Activated T-cell treated with anti-CD3 and anti-CD28 coated beads, Interleukin-2, amount 50 U/mL, for 1 hour (primary cell): ENCODE results near the gene MED12L.

Experiments used
- DNase-seq: peaks from one replicate; pipeline ENCODE4 v3.0.0-alpha.2; 2020

MED12L gene

DNA sequence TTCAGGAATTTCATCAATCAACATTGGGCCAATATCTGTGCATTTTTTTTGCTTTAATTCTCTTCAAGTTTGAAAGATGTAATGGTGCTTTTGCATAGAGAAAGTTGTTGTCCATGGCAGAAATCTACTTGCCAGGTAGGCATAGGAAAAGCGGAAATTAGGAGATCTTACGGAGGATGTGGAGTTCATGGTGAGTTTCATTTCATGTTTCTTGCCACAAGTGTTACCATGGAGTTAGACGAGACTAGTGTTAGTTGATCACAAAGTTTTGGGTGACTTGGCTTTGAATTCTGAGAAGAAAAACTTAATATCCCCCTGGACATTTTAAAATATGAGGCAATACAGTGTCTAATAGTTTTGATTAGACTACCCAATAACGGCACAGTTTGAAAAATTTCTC, 244.9 kb downstream of the MED12L start:
- no peak for DNase-seq

DNA sequence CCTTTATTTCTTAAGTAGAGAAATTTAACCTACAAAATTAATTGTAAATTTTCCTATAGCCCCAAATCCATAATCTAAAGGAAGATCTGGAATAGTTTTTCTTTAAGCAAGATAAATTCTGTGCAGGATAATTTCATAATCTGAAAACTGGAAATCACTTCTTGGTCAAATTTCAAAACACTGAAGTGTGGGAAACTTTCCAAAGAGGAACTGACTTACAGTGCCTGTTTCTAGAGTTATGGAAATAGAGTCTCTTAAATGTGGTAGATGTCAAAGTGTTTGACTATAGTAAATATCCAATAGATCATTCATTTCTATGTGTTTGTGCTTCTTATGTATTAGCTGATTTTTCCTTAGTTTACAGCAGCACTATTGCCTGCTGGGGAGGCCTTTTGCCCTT, 245.4 kb downstream of the MED12L start:
- no peak for DNase-seq

DNA sequence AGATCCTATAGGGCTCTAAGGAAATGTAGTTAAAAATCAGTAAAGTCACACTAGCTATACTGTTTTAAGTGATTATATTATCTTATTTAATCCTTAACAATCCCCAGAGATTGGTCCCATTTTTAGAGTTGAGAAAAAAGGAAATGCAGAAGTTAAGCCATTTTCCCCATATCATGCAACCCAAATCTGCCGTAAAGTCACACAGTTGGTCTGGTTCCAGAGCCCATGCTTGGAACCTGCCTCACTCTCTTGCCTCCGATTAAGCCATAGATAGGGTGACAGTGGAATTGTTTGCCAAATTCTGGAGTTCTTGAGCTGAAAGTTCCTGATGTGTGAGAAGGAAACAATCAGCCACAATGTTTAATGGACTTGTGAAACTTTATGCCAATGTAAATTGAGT, 246.2 kb downstream of the MED12L start:
- DNase-seq = no peak

DNA sequence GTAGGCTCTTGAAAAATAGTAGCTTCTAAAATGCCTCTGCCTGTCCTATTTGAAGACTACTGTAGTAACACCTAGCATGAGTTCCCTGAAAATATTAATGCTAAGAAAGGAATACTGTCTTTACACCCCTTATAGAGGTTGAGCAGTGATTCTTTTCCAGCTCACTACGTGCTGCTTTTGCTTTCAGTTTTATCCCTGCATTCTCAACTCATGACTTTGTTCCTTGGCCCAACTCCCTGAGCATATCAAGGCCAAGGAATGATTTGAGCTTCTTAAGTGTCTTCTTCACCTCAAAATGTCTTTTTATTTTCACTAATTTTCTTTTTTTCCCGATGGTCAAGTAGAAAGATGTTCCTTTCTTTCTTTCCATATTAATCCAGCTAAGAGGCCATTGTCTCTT, 260.4 kb downstream of the MED12L start:
- DNase-seq = no peak

DNA sequence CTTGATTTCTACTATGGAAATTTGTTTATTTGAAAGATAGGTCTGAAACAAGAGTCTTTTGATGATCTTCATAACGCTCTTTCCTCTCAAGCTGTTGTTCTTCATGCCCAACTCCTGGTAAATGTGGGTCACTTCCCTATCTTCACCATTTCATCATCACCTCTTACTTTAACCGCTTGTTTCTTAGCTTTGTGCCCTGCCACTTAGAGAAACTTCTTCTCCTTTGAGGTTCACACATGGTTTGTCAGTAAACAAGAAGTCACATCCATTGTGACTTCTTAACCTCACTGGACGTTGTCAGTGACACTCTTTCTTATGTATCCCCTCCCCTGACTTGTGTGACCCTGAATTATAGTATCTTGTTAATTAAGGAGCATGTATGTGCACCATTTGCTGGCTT, 260.8 kb downstream of the MED12L start:
- DNase-seq = no peak

DNA sequence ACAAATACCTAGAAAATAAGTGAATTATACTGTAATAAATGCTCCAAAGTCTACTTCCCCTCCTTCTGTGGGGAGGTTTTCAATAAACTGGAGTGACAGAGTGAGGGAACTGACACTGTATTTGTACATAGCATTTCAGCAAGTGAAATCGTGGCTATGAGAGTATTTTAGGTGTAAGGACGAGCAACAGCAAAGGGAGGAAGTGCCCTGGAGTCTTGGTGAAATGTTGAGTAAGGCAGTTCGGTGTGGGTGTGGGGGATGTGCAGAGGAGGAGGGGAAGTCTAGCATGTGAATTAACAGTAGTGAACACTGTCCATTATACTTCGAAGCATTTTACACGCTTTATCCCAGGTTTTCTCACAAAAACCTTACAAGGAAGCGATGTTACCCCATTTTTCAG, 262.0 kb downstream of the MED12L start:
- no peak for DNase-seq

DNA sequence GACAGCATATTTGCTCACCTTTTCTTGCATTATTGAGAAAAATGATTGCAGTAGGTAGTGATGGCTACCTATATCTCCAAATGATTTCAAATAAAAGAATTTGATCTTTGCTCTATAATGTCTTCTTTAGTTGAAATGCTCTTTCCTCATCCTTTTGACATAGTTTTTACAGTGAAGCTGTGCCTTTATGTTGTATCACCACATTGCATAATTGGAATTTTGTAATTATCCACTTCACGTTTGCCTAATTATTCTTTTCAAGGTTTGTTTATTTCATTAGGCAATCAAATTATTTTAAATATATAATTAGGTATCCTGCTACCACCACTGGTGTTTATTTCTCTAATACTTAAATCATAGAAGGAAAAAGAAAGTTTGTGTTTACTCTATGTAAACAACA, 265.2 kb downstream of the MED12L start:
- no peak for DNase-seq

DNA sequence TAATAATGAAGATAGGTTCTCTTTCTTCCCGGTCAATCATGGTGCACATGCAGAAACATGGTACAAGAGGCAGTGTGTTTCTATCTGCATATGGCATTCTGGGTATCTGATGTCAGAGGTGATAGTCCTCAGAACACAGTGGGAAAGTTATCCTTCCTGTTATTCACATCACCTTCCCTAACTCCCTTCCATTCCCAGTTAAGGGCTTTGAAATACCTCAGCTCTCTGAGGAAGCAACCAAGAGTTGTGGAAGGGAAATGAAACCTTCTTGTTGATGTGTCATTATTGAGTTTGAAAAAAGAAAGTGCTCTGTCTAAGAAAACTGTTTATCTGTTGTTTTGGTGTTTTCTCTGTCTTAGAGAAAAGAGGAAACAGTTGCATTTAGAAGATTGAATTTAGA, 265.8 kb downstream of the MED12L start:
- no peak for DNase-seq

DNA sequence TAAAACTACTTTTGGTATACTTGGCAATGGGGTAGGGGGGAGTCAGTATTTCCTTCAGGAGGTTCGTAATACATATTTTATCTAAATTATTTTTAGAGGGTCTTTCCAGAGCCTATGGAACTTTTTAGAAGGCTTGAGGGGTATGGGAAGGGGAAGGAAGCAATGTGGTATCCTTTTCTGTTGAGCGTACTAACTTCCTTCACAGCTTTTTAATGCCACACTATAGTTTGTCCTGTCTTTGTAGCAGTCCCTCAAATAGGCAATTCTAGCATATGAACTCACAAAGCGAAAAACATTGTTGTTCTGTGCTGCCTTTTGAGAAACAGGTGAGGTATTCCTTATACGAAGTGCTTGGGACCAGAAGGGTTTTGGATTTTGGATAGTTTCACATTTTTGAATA, 266.2 kb downstream of the MED12L start:
- DNase-seq = no peak

DNA sequence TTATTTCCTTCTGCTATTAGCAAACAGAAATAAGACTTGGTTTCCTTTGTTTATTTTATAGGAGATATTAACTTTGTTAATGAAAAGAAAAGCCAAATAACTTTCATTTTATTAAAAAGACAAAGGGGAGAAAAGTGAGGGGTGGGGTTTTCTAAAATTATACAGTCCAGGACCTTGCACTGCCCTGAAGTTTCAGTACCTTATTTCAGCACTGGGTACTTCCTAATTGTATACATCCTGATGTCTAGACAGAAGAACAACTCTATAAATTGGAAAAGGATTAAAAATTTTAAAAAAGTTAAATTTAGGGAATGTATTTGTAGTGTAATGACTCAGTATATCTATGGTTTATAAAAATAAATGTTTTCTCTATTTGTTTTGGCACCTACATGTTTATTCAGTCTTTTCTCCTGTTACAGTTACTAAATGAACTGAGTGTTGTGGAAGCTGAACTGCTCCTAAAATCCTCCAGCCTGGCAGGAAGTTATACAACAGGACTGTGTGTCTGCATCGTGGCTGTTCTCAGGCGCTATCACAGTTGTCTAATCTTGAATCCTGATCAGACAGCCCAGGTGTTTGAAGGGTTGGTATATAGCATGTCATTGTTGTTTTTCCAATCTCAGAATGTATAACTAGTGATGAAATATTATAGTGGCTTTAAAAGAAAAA, 271.5 kb downstream of the MED12L start:
- no peak for DNase-seq

DNA sequence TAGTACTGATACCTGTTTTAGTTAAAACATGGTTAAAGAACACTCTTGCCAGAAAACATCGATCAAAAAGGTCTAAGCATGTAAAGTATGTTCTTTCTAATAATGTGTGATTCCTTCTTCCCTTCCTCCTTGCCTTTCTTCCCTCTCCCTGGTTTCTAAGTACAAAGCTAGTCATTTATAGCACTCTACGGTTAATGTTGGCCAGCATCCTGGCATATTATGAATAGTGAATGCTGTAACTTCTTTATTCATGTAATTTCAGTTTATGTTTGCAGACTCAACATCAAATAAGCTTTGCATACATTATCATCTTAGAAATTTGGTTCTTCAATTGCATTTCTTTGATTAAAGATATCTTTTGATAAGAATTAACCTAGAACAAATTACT, 272.0 kb downstream of the MED12L start:
- no peak for DNase-seq

DNA sequence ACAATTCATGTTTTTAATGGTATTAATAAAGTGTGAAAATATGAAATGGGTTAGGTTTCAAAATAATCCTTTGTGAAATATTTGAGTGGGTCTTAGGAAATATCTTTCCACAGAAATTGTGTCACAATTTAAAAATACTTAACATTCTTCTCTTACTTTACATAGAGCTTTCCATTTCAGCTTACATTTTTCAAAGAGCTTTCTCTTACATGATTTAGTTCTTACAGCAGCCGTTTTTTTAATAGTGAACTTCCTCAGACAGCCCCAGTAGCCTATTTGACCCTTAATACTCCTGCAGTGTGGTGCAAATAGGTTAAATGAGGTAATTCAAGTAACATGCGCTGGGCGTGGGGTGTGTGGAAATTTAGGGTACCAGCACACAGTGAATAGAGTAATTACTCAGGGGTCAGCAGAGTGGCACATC, 277.3 kb downstream of the MED12L start:
- DNase-seq = no peak

DNA sequence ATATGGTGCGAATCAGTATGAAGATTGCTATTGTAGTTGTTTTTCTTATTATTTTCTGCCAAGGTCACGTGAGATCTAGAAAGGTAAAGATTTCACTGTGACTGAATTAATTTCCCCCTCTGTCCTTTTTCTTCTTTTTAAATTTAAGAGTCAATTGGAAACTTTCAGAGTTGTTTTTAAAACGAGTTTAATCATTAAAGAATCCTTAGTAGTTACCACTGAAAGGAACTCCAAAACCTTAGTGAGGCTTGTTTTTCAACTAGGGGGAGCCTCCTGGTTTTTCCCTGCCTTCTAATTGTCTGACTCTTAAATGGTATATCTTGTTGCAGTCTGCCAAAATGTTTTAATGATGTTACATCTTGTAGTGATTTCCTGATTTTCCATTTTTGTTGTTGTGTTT, 281.5 kb downstream of the MED12L start:
- no peak for DNase-seq

DNA sequence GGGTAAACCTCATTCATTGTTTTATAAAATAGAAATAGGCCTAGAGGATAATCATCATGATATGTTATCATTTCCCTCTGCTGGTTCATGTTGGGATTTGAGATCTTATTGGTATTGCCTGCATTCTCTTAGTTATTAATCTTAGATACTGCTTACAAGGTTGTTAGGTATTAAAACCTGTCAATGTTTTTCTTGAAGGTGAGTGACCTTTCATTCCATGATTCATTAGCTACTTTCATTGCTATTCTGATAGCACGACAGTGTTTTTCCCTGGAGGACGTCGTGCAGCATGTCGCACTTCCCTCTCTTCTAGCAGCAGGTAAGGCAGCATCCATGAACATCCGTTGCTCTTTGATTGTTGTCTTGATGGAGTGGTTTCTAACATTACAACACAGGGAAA, 282.0 kb downstream of the MED12L start:
- no peak for DNase-seq

DNA sequence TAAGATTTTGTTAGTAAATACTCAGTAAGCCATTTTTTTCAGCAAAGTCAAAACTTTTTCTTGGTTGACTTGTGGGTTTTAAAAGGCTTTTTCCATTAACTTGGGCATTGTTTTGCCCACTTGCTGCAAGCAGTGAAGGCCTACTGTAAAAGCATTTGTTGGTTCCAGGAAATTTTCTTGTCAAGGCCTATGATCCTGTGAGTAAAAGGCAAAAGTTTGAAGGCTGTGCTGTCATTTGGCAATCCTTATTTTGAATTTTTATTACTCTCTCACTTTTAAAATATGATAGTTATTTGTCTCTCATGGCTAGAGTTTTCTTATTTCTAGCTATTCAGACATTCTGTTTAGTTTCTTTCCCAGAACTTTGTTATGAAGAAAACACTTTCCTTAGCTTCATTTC, 286.1 kb downstream of the MED12L start:
- no peak for DNase-seq

DNA sequence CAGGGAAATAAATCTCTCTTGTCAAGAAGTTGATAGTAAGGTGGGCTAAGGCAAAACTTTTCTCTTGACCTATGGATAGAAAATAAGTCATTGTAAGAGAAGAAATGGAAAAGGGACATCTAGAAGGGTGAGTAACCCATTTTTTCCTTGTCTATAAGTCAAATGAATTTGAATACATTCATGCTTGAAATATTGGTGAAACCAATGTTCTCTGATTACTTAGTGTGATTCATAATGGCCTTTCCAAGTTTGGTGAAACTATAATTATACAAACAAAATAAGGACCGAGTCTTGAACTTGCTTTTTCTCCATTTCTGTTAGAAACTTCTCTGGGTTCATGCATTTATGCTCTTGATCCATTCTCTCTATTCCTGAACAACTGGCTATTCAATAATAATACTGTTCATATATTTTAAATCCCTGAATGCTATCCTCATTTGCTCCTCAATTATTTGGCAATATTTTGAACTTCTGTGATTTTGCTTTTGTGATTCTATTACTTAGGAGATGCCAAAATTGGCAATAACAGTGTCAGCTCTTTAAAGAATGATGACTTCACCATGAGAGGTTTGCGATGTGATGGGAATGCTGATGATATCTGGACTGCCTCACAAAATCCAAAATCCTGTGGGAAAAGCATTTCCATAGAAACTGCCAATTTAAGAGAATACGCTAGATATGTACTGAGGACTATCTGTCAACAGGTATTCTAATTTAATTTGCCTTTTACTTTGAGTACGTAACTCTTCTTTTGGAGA, 286.8 kb downstream of the MED12L start:
- DNase-seq = no peak

DNA sequence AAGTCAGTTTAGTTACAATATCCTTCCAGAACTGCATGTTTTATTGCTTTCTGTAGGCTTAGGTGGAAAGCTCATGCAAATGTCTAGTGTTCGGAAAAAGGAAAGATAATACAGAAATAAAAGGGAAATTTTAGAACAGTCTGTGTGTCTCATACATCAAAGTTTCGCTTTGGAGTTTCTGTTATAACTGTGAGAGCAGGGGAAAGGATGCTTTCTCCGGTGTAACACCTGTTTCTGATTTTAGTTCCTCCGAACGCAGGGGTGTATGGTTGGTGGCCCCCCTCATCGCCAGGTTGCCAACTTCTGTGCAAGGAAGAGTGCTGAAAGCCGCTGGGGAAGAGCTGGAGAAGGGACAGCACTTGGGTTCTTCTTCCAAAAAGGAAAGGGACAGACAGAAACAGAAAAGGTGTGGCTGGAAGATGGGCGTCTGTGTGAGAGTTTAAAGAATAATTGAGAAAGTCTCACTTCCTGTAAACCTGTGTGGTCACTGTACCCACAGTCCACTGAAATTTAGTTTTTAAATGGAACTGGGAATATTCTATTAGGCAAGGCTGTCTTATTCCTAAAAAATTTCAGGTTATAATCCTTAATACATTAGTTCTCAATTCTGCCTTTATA, 292.4 kb downstream of the MED12L start:
- DNase-seq = no peak

DNA sequence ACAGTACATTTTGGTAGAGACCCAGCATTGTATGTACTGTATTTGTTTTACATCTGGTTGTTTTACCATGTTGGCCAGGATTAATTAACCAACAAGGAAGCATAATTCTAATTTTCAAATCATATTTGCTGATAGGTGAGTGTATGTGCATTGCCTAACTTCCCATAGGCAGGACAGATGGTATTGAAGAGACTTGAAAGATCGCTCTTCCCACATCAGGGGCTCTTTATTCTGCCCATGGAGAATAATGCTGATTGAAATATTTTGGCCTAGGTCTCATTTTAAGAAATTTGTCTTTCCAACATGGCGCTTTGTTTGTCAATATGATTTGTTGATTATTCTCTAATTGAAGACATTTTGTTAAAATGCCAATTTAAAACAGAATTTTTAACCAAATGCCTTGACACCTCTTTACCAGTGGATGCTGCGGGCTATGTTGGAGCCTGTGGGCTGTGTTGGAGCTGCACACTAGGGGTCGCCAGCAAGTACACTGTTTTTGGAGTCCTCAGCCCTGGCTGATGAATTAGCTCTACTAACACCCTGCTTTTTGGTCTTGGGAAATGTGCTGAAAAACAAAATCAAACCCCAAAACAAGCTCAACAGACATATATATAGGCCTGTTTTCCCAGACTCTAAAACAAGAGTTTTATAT, 293.7 kb downstream of the MED12L start:
- DNase-seq = no peak

DNA sequence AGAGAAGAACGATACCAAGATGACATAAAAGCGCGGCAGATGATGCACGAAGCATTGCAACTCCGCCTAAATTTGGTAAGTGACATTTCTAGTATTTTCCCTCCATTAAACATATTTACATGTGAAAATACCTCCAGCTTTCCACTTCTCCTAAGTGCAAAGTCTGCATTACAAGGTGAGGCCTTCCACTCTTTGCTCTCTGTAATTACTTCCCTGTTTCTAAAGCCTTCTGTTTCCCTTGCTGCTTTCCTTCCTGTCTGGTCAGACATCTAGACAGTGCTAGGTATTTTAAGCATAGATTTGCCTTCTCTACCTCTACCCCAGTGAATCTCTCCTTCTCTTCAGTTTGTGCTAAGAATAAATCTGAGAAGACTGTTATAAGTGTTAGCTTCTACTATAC, 297.2 kb downstream of the MED12L start:
- no peak for DNase-seq

DNA sequence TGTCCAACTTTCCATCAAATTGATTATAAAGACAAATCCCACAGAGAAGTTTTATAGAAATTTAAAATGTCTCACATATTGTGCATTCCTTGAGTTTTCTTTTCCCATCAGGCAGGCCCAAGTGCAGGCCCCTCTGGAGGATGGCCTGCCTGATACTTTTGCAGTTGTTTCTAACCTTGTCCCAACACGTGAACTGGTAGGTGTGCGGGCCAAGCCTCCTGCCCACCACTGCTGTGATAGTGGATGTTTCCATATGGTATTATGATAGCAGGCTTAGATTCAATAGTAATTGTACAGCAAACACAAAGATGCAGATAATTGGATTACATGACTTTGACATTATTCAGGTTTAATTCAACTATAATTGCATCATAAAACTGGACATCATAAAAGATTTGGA, 297.6 kb downstream of the MED12L start:
- no peak for DNase-seq

DNA sequence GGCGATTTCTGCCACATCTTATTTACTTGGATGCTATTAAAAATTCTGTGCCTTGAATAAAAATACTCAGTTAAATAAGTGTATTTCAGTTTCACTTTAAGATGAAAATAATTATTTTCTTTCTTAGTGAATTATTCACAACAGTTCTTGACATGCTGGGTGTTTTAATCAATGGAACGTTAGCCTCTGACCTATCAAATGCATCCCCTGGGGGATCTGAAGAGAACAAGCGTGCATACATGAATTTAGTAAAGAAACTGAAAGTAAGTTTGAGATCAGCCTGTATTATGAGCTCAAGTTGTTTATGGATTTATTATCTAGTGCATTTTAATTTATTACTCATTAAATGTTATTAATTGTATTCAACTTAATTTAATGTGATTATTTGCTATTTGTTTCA, 298.5 kb downstream of the MED12L start:
- no peak for DNase-seq

DNA sequence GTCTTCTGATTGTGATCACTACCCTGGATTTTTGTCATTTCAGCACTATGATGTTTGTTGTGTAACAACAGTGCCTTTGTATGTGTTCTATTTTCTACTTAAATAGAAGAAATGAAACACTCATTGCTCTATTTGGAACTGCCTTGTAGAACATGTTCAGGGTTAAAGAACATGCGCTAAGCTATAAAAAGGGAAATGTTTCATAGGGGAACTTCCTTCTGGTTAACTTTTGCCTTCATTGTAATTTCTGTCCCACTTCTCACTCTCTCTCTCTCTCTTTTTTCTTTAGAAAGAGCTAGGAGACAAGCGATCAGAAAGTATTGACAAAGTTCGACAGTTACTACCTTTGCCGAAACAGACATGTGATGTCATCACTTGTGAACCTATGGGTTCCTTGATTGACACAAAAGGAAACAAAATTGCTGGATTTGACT, 299.3 kb downstream of the MED12L start, which contains the start of gene P2RY12:
Gene P2RY12, minus strand, starts transcription at position 13 of the 434 bp plus-strand sequence. CDS start 45,908 bp downstream, outside the sequence.
- no peak for DNase-seq

DNA sequence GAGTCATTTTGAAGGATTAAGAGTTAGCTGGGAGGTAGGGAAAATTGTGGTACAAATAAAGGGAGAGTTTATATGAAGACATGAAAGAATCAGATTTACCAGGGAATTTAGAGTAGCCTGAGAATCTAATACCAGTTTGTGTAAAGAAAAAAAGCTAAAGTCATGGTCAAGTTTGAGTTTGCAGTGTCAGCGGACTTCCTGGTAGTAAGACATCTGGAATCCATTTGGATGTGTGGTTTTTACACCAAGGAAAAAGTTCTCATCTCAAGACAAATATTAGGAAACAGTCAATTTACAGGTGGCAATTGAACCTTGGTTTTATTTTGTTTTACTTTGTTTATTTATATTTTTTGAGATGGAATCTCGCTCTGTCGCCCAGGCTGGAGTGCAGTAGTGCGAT, 300.6 kb downstream of the MED12L start:
- DNase-seq = no peak

DNA sequence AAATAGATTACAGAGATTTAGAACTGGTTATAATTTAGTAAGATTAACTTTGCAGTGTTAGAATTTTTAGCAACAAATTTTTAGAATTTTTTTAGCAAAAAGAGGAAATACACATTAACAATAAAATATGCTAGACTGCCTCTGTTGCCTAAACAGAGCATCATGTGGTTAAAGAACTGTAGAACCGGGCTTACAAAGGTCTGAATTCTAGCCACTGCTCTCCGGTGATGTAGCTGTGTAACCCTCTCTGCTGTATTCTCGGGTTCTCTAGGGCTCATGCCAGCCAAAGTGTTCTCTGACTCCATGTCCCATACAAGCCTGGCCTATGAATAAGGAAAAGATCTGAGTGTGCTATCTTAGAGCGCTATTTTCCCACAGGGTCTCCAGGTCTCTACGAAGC, 302.0 kb downstream of the MED12L start:
- no peak for DNase-seq
